ENCODE measurements around the gene TNPO2. TPM values are rescaled to one million over a fixed set of nuclear protein-coding genes. Genes with fewer than 3 reads are reported as not detected.

Gene TNPO2
- total and polyA plus RNA-seq, 8 donors = 15.7 to 37.2 (median 25.2) TPM

DNA sequence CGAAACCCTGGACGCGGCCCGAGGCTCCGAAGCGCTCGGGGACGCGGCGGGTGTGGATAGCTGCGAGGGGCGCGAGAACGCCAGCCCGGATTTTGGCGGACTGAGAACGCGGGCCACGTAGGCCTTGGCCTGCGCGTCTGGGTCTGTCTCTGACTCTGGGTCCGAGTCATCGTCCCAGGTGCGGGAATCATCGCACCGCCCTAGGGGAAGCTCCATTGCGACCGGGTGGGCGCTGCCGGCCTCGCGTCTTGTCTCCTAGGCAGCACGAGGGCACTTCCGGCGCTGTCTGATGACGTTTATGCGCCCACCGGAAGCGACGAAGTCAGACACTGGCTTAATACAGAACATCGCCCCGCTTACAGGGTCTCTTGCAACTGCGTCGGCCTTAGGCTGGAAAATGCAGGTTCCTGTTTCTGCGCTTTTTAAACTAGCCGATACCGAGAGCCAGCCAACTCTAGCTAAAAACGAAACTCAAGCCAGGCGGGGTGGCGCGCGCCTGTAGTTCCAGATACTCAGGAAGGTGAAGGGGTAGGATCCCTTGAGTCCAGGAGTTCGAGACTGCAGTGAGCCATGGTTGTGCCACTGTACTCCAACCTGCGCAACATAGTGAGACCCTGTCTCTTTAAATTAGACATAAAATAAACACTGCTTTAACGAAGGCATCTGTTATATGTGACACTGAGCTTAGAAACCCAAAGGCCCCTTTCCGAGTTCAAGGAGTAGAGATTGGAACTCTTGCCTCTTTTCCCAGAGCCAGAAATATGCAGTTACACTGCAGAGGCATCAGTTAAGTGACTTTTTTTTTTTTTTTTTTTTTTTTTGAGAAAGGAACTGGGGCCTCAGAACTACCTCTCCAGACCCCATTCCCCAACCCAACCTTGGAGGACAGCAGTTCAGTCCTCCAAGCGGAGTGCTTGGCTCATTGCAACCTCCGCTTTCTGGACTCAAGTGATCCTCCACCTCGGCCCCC, 27.1 kb downstream of the TNPO2 start, which contains the start of gene FBXW9:
Gene FBXW9 (minus strand): TSS at position 266 of the 970 bp plus-strand sequence. CDS start 50 bp downstream, at position 216.
- Histone ChIP-seq H3K36me3 (peaks cover 0 to 11% (median 10%) of the 10 kb centered on the region in 3 donors), H3K27me3 (no peaks in the 10 kb centered on the region), H3K9me3 (no peaks in the 10 kb centered on the region), H3K4me3 (peak within 1 kb of the TSS; percentile 61 to 88 (median 80)), H3K27ac (peak within 1 kb of the TSS; percentile 66 to 78 (median 73)), H3K4me1 (peaks cover 3 to 9% (median 6%) of the 10 kb centered on the region in 3 donors)
- FAIRE-seq (no peak), ATAC-seq (peak; percentile 92 to 96 (median 96)), DNase-seq (peak; percentile 90 to 98 (median 94))
- TF ChIP-seq, protein P1, sequence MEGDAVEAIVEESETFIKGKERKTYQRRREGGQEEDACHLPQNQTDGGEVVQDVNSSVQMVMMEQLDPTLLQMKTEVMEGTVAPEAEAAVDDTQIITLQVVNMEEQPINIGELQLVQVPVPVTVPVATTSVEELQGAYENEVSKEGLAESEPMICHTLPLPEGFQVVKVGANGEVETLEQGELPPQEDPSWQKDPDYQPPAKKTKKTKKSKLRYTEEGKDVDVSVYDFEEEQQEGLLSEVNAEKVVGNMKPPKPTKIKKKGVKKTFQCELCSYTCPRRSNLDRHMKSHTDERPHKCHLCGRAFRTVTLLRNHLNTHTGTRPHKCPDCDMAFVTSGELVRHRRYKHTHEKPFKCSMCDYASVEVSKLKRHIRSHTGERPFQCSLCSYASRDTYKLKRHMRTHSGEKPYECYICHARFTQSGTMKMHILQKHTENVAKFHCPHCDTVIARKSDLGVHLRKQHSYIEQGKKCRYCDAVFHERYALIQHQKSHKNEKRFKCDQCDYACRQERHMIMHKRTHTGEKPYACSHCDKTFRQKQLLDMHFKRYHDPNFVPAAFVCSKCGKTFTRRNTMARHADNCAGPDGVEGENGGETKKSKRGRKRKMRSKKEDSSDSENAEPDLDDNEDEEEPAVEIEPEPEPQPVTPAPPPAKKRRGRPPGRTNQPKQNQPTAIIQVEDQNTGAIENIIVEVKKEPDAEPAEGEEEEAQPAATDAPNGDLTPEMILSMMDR (IDR thresholded peaks at IDR 0.05) = no peak
- intact Hi-C loops (cut with DNase I) = no loop called here
- WGBS, 2 donors = 6 to 7% methylated on average over 56 to 59 of the region's 59 CpGs

DNA sequence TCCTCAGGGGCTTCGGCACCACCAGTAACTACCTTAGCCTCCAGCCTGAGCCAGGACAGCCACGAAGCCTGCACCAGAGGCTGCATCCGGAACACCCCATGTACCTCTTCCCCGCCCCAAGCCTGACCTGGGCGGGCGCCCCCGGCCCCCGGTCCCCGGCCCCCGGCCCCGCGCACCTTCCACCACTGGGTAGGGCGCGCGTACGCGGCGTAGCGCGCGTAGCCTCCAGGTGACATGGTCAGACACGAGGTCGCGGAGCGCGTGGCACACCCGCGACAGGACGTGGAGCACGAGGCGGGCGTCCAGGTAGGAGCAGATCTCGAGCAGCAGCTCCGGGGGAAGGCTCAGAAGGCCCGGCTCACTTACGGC, 27.8 kb downstream of the TNPO2 start:
- intact Hi-C loops (cut with DNase I) = no loop called here
- Histone ChIP-seq H3K4me1 (peaks cover 3 to 9% (median 6%) of the 10 kb centered on the region in 3 donors), H3K4me3 (peak overlapping the region; percentile 61 to 88 (median 80)), H3K36me3 (peaks cover 0 to 5% (median 4%) of the 10 kb centered on the region in 3 donors), H3K27me3 (no peaks in the 10 kb centered on the region), H3K27ac (peak overlapping the region in 1 of 4 donors; percentile 75), H3K9me3 (no peaks in the 10 kb centered on the region)
- DNase-seq (no peak), ATAC-seq (peak in 2 of 4 donors; percentile 29 to 33), FAIRE-seq (no peak)
- TF ChIP-seq, protein P1 (IDR thresholded peaks at IDR 0.05) = no peak
- 2% methylated on average over 25 to 36 of the region's 36 CpGs for WGBS, 2 donors

DNA sequence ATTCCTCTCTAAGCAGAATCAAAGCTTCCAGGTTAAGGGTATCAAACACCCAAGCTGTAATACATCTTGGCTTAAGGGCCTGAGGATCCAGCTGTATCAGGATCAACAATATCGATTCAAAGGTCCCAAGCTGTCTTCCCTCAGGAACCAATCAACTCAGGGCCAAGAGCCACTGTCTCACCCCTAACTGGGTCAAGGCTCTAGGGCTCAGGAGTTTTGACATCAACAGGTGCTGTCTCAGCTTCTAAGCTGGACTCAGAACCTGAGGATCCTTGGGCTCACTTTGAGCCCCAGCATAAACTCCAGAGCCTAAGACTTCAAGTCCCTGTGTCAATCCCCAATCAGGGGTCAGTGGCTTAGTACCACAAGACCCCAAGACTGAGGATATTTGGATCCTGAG, 28.2 kb downstream of the TNPO2 start:
- peaks cover 3 to 9% (median 6%) of the 10 kb centered on the region in 3 donors for H3K4me1 ChIP-seq
- TF ChIP-seq, protein P1 (IDR thresholded peaks at IDR 0.05) = no peak
- H3K36me3 ChIP-seq = no peaks in the 10 kb centered on the region
- FAIRE-seq (no peak), DNase-seq (no peak), ATAC-seq (no peak)
- no peaks in the 10 kb centered on the region for H3K9me3 ChIP-seq
- H3K4me3 ChIP-seq = peak overlapping the region in 3 of 4 donors; percentile 61 to 88 (median 71)
- intact Hi-C loops (cut with DNase I) = no loop called here
- H3K27ac ChIP-seq = no peak overlapping the region
- H3K27me3 ChIP-seq = no peaks in the 10 kb centered on the region
- WGBS, 2 donors = 47 to 59% methylated on average over 1 of the region's 1 CpG

DNA sequence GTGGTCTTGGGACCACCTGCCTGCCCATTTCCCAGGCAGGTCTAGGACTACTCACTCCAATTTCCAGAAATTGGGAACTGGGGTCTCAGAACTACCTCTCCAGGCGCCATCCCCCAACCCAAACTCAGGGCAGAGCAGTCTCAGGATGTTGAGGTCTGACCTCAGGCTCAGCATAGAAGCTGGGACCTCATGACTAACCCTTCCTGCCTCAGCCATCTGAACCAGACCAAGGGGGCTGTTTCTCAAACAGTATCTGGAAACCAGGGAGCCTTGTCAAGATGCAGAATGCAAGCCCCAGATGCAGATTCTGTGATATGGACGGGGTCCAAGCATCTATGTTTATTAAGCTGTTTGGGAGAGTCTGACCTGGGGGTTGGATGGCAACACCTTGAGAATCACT, 28.6 kb downstream of the TNPO2 start:
- Histone ChIP-seq H3K36me3 (no peaks in the 10 kb centered on the region), H3K9me3 (no peaks in the 10 kb centered on the region), H3K27ac (no peak overlapping the region), H3K4me3 (no peak overlapping the region), H3K4me1 (peaks cover 3 to 9% (median 6%) of the 10 kb centered on the region in 3 donors), H3K27me3 (no peaks in the 10 kb centered on the region)
- TF ChIP-seq, protein P1 (IDR thresholded peaks at IDR 0.05) = no peak
- FAIRE-seq (no peak), DNase-seq (no peak), ATAC-seq (no peak)
- WGBS, 2 donors = 48 to 58% methylated on average over 2 of the region's 2 CpGs
- intact Hi-C loops (cut with DNase I) = no loop called here
